Glutamatergic neuron (in vitro differentiated cells): ENCODE data around the gene CCRL2. TPM values are rescaled to one million over a fixed set of nuclear protein-coding genes. Genes with fewer than 3 reads are reported as not detected.

ENCODE experiments used
- DNase-seq: peaks from one replicate; pipeline ENCODE4 v3.0.0; 2022
- H3K27ac Mint-ChIP-seq: one replicate; pipeline ENCODE4 v1.8.0; 2020; ENCODE audit warnings: mild to moderate bottlenecking, mixed read lengths, inconsistent platforms; ENCODE audit not compliant: unreplicated experiment
- H3K27me3 Mint-ChIP-seq: one replicate; pipeline ENCODE4 v1.8.0; 2020; ENCODE audit warnings: mild to moderate bottlenecking, moderate library complexity, mixed read lengths, inconsistent platforms; ENCODE audit not compliant: unreplicated experiment
- H3K36me3 Mint-ChIP-seq: one replicate; pipeline ENCODE4 v1.8.0; 2020; ENCODE audit warnings: mild to moderate bottlenecking, mixed read lengths, inconsistent platforms; ENCODE audit not compliant: unreplicated experiment
- H3K4me1 Mint-ChIP-seq: one replicate; pipeline ENCODE4 v1.8.0; 2020; ENCODE audit warnings: mild to moderate bottlenecking, low read depth, mixed read lengths, inconsistent platforms; ENCODE audit not compliant: unreplicated experiment
- H3K4me3 Mint-ChIP-seq: one replicate; pipeline ENCODE4 v1.8.0; 2020; ENCODE audit warnings: mild to moderate bottlenecking, mixed read lengths, inconsistent platforms; ENCODE audit not compliant: unreplicated experiment
- H3K9me3 Mint-ChIP-seq: one replicate; pipeline ENCODE4 v1.8.0; 2020; ENCODE audit warnings: mild to moderate bottlenecking, moderate library complexity, mixed read lengths, inconsistent platforms; ENCODE audit not compliant: unreplicated experiment
- total RNA-seq: library from RNA; stranded (reverse); fragmentation: NEBNext Ultra II Directional; extraction: Animal tissue kit (Norgen Biotek cat#: 25700); gene quantifications from one replicate; pipeline ENCODE4 v1.2.1, GENCODE V29; 2021; ENCODE audit not compliant: unreplicated experiment
- TF ChIP-seq, protein P1 (sequence below): fragments of 200-600 bp; sonication (generic); IDR thresholded peaks from one replicate; pipeline ENCODE4 v1.5.0; 2021; ENCODE audit not compliant: partially characterized antibody, unreplicated experiment

Gene CCRL2
- total RNA-seq, 1 donor from 2014 or later = not detected

DNA sequence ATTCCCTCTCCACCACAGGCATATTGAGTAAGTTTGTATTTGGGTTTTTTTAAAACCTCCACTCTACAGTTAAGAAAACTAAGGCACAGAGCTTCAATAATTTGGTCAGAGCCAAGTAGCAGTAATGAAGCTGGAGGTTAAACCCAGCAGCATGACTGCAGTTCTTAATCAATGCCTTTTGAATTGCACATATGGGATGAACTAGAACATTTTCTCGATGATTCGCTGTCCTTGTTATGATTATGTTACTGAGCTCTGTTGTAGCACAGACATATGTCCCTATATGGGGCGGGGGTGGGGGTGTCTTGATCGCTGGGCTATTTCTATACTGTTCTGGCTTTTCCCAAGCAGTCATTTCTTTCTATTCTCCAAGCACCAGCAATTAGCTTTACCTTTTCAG is 37.9 kb upstream of the CCRL2 start:
- Mint-ChIP-seq H3K36me3 (no peaks in the 10 kb centered on the region), H3K4me3 (no peak overlapping the region), H3K4me1 (peaks cover 5% of the 10 kb centered on the region), H3K27ac (no peak overlapping the region), H3K9me3 (peaks cover 1% of the 10 kb centered on the region), H3K27me3 (peaks cover 6% of the 10 kb centered on the region)
- DNase-seq = no peak
- TF ChIP-seq, protein P1, sequence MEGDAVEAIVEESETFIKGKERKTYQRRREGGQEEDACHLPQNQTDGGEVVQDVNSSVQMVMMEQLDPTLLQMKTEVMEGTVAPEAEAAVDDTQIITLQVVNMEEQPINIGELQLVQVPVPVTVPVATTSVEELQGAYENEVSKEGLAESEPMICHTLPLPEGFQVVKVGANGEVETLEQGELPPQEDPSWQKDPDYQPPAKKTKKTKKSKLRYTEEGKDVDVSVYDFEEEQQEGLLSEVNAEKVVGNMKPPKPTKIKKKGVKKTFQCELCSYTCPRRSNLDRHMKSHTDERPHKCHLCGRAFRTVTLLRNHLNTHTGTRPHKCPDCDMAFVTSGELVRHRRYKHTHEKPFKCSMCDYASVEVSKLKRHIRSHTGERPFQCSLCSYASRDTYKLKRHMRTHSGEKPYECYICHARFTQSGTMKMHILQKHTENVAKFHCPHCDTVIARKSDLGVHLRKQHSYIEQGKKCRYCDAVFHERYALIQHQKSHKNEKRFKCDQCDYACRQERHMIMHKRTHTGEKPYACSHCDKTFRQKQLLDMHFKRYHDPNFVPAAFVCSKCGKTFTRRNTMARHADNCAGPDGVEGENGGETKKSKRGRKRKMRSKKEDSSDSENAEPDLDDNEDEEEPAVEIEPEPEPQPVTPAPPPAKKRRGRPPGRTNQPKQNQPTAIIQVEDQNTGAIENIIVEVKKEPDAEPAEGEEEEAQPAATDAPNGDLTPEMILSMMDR = no peak

DNA sequence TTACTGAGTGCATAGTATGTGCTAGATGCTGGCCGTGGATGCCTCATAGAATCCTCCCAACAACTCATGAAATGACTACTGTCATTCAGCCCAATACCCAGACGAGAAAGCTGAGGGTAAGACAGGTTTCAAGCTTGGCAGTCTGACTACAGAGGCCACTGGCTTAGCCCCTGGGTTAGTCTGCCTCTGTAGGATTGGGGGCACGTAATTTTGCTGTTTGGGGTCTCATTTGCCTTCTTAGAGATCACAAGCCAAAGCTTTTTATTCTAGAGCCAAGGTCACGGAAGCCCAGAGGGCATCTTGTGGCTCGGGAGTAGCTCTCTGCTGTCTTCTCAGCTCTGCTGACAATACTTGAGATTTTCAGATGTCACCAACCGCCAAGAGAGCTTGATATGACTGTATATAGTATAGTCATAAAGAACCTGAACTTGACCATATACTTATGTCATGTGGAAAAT is 37.4 kb upstream of the CCRL2 start:
- Mint-ChIP-seq H3K4me1 (peaks cover 5% of the 10 kb centered on the region), H3K27ac (no peak overlapping the region), H3K9me3 (peaks cover 1% of the 10 kb centered on the region), H3K4me3 (no peak overlapping the region), H3K36me3 (no peaks in the 10 kb centered on the region), H3K27me3 (peaks cover 6% of the 10 kb centered on the region)
- DNase-seq = no peak
- TF ChIP-seq, protein P1 = no peak

DNA sequence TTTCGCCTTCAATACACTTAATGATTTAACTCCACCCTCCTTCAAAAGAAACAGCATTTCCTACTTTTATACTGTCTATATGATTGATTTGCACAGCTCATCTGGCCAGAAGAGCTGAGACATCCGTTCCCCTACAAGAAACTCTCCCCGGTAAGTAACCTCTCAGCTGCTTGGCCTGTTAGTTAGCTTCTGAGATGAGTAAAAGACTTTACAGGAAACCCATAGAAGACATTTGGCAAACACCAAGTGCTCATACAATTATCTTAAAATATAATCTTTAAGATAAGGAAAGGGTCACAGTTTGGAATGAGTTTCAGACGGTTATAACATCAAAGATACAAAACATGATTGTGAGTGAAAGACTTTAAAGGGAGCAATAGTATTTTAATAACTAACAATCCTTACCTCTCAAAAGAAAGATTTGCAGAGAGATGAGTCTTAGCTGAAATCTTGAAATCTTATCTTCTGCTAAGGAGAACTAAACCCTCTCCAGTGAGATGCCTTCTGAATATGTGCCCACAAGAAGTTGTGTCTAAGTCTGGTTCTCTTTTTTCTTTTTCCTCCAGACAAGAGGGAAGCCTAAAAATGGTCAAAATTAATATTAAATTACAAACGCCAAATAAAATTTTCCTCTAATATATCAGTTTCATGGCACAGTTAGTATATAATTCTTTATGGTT is 36.1 kb upstream of the CCRL2 start, which contains the start of gene CCR5:
Gene CCR5, plus strand, starts transcription at position 108 of the 680 bp plus-strand sequence. CDS start 1,957 bp downstream, outside the sequence.
- TF ChIP-seq, protein P1 = no peak
- H3K36me3 Mint-ChIP-seq = no peaks in the 10 kb centered on the region
- H3K4me1 Mint-ChIP-seq = peaks cover 5% of the 10 kb centered on the region
- no peak within 1 kb of the TSS for H3K4me3 Mint-ChIP-seq
- H3K27ac Mint-ChIP-seq = no peak within 1 kb of the TSS
- H3K27me3 Mint-ChIP-seq = peaks cover 6% of the 10 kb centered on the region
- H3K9me3 Mint-ChIP-seq = peaks cover 1% of the 10 kb centered on the region
- no peak for DNase-seq

DNA sequence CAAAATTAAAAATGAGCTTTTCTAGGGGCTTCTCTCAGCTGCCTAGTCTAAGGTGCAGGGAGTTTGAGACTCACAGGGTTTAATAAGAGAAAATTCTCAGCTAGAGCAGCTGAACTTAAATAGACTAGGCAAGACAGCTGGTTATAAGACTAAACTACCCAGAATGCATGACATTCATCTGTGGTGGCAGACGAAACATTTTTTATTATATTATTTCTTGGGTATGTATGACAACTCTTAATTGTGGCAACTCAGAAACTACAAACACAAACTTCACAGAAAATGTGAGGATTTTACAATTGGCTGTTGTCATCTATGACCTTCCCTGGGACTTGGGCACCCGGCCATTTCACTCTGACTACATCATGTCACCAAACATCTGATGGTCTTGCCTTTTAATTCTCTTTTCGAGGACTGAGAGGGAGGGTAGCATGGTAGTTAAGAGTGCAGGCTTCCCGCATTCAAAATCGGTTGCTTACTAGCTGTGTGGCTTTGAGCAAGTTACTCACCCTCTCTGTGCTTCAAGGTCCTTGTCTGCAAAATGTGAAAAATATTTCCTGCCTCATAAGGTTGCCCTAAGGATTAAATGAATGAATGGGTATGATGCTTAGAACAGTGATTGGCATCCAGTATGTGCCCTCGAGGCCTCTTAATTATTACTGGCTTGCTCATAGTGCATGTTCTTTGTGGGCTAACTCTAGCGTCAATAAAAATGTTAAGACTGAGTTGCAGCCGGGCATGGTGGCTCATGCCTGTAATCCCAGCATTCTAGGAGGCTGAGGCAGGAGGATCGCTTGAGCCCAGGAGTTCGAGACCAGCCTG is 35.3 kb upstream of the CCRL2 start:
- TF ChIP-seq, protein P1 = no peak
- DNase-seq = no peak
- H3K36me3 Mint-ChIP-seq = no peaks in the 10 kb centered on the region
- peaks cover 6% of the 10 kb centered on the region for H3K27me3 Mint-ChIP-seq
- H3K9me3 Mint-ChIP-seq = peaks cover 1% of the 10 kb centered on the region
- H3K27ac Mint-ChIP-seq = no peak overlapping the region
- no peak overlapping the region for H3K4me3 Mint-ChIP-seq
- H3K4me1 Mint-ChIP-seq = peaks cover 5% of the 10 kb centered on the region
